Measurements from ENCODE around the gene OR8D2.

- TF ChIP-seq CTCF (conservative IDR thresholded peaks at IDR 0.05), result no peak
- no peak for TF ChIP-seq ZFX (IDR thresholded peaks at IDR 0.05)
Measured at GRCh38 chr11:124320097-124320496, at the start of gene OR8D2.

Data from C4-2B (cell line).